NCI-H128 (cell line): ENCODE results near the gene LEO1.
"Not testable (repeated sequence)": the region's sequence is repeated elsewhere in the genome, so short reads cannot be mapped to it uniquely, and the experiment has no call there.

Experiments
- DNase-seq: peaks from one replicate; lab custom pipeline; 2025; ENCODE audit not compliant: unreplicated experiment; lab: John Stamatoyannopoulos, UW

LEO1 gene

DNA sequence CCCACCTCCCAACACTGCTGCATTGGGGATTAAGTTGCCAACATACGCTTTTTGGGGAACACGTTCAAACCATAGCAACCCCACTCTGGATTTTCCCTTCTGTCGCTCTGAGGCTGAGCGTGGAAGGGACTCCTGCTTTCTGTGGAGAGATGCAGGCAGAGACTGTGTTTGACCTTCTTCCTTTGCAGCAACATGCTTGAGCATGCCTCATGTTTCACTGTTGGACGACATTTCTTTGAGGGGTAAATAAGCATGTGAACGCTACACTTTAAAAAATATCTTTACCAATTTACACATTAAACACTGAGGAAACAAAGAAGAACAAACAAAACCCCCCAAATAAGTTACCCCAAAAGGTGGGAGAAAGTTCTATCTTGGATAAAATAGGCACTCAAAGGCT, 33.2 kb upstream of the LEO1 start:
- DNase-seq = no peak

DNA sequence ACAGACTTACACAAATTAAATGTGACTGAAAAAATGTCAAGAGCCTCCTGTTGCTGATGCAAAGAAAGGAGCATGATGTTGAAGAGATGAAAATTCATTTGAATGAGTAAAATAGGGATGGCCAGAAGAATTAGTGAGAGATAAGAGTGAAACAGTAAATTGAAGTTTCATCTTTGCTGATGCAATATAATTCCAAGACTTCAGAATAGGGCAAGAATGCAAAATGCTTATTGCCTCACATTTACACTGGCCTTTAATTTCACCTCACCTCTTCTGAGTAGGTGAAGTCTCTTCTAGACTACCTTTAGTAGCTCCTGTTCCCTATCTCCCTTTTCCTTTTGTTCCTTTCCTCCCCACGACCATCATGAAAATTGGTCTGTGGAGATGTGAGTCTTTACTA, 32.1 kb upstream of the LEO1 start:
- no peak for DNase-seq

DNA sequence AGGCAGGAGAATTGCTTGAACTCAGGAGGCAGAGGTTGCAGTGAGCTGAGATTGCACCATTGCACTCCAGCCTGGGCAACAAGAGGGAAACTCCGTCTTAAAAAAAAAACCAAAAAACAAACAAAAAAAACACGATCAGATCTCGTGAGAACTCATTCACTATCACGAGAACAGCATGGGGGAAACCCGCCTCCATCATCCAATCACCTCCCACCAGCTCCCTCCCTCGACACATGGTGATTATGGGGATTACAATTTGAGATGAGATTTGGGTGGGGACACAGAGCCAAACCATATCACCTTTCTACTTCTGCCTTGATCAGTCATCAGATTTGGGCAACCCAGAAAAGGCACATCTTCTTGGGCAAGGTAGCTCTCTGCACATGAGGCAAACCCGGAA, 31.5 kb upstream of the LEO1 start:
- not testable (repeated sequence) for DNase-seq

DNA sequence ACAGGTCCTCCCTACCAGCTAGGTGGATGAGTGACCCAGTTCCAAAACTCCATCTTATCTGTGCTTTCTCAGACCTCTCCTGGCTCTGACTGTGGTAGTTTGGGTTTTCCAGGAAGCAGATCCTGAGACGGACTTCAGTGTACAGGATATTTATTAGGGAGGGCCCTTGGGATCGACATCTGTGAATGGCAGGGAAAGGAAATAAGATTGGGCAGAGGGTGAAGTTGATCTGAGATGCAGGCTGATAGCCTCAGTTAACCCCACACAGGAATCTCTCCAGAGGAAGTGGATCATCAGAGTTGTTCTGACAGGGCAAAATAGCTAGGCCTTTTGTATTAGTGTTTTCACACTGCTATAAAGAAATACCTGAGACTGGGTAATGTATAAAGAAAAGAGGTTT, 30.8 kb upstream of the LEO1 start:
- no peak for DNase-seq

DNA sequence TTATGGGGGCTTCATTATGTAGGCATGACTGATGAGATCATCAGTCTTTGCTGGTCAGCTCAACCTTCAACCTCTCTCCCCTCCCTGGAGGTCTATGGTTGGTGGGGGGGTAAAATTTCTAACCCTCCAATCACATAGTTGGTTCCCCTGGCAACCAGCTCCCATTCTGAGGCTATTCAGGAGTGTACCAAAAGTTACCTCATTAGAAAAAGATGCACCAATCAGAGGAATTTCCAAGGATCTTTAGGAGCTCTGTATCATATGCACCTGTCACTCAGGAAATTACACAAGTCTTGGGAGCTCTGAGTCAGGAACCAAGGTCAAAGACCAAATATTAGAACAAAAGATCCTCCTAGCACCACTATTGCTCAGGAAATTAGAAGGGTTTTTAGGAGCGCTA, 21.4 kb upstream of the LEO1 start:
- no peak for DNase-seq

DNA sequence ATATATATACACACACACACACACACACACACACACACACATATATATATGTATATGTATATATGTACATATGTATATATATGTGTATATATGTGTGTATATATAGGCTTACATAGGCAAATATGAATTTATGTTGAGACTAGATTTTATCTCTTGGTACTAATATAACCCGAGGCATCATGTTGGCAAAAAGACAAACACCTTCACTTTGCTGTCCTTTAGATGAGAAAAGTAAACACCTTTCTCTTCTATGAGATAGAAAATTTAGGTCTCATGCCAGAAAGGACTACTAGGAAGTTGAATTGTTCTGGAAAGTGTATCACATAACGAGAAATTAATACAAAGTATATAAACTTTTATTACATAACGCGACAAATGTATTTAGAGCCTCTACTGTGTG, 19.6 kb upstream of the LEO1 start:
- no peak for DNase-seq

DNA sequence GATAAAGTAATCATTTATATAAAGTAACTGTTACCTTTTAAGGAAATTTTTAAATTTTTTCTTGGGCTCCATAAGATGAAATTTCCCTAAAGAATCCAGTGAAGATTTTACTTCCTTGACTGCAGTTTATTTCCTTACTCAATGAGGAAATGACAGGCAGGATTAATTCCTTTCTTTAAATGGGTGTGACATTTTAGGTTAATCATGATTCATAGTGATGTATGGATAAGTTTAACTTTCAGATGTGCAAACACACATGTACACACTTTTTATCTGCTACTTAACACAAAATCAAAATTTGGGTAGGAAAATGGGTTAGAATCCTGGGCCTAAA, 11.2 kb upstream of the LEO1 start:
- no peak for DNase-seq

DNA sequence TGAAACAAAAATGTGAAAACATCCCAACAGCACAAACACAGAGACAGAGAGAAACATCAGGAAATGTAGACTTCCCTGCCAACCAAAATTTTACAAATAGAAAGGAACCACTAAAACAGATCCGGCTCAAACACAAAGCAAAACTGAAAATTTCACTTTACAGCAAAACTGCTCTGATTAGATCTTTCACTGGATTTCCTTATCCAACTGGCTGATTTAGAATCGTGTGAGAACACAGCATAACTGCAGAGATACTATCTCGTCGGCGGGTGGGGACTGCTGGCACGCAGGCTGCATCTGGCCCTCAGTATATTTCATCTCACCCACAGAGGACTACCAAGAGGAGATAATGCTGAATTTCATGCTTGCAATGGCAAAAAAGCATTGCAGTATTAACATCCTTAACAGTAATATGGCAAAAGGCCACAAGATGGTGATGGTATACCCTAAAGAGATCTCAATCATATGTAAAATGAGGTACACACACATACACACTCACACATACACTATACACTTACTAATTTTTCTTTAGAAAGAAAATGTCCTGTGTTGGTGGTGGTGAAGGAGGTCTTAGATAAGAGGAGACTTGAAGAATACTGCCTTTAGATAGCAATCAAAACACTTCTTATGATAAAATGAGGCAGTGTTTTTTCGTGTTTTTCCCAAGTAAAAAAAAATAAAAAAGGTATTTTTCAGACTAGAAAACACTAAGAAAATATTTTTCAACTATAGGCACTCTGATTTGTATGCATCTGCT, 10.6 kb upstream of the LEO1 start:
- no peak for DNase-seq

DNA sequence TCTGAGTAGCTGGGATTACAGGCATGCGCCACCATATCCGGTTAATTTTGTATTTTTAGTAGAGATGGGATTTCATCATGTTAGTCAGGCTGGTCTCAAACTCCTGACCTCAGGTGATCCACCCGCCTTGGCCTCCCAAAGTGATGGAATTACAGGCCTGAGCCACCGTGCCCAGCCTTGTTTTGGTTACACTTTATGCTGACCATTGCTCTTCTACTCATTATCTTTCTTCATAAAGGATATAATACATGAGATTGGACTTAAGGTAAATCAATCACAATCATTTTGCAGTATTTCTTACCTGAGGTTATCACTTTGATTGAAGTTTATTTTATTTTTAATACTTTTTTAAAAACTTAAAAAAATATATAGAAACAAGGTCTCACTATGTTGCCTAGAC, 2.2 kb upstream of the LEO1 start:
- DNase-seq = no peak

DNA sequence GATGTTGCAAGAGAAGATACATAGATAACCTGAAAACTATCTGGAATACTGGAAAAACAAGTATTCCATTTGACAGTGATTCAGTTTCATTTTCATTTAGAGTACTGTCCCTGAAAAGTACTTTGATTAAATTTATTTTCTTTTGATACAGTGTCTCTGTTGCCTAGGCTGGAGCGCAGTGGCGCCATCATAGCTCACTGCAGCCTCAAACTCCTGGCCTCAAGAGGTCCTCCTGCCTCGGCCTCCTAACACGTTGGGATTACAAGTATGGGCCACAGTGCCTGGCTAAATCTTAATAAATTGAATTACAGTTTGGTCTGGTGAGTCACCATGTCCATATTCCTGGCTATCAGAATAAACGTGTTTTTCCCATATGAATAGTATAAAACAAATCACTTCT, 1.6 kb upstream of the LEO1 start:
- no peak for DNase-seq

DNA sequence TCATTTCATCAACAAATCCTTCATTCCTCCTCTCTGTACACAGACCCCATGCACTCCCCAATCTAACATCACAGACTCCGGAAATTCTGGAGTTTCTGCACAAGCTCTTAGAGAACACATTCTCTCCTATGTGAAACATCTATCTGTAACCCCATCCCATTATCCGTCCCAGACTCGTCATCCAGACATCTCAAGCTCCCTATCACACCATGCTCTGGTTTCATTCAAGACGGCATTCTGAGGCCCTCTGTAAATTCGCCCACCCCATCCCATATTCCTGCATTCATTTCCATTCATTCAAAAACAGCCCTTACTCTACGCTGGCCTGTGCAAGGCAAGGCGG, 575 bp downstream of the LEO1 start:
- no peak for DNase-seq

DNA sequence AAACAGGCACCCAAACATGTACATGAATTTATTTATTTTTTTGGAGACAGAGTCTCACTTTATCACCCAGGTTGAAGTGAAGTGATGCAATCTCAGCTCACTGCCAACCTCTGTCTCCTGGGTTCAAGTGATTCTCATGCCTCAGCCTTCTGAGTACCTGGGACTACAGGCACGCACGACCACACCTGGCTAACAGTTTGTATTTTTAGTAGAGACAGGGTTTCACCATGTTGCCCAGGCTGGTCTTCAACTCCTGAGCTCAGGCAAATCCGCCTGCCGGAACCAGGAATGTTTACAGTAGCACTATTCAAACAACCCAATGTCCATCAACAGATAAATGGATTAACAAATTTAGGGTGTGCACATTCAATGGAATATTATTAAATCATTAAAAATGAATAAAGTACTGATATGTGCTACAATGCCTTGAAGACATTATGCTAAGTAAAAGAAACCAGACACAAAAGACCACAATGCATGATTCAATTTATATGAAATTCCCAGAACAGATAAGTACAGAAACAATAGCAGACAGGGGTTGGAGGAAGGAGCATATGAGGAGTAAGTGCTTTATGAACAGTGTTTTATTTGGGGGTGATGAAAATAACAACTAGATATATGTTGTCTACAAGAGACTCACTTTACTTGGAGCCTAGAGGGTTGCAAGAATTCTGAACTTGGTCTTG, 1.3 kb downstream of the LEO1 start:
- no peak for DNase-seq

DNA sequence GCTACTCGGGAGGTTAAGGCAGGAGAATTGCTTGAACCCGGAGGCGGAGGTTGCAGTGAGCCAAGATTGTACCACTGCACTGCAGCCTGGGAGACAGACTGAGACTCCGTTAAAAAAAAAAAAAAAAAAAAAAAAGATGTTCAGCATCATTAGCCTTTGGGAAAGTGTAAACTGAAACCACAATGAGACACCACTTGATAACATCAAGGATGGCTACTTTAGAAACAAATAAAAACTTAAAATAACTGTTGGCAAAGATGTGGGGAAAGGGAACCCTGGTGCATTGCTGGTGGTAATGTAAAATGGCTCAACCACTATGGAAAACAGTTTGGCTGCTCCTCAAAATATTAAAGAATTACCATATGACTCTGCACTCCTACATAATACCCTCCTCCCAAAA, 1.9 kb downstream of the LEO1 start:
- DNase-seq = no peak

DNA sequence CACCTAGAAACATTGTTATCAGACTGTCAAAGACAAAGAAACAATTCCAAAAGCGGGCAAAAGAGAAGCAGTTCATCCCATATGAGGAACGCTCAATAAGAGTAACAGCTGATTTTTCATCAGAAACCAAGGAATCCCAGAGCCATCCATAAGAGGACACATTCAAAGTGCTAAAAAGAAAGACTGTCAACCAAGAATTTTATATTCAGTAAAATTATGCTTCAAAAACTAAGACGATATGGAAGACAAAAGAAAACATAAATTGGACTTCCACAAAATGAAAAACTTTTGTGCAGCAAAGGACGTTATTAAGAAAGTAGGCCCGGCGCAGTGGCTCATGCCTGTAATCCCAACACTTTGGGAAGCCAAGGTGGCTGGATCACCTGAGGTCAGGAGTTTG, 4.0 kb downstream of the LEO1 start:
- no peak for DNase-seq

DNA sequence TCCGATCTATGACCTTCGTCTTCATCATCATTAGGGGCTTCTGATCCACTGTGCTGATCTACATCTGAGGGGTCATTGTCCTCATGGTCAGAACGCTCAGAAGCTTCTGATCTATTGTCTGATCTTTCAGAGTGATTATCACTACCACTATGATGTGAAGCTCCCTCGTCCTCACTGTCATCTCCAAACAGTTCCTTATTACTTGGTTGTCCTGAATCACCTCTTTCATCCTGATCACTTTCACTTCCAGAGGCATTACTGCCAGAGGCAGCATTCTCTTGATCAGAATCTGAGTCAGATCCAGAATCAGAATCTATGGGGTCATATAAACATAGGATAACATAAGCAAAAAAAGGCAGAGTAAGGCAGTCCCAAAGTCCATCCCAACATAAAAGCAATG, 5.4 kb downstream of the LEO1 start:
- DNase-seq = no peak

DNA sequence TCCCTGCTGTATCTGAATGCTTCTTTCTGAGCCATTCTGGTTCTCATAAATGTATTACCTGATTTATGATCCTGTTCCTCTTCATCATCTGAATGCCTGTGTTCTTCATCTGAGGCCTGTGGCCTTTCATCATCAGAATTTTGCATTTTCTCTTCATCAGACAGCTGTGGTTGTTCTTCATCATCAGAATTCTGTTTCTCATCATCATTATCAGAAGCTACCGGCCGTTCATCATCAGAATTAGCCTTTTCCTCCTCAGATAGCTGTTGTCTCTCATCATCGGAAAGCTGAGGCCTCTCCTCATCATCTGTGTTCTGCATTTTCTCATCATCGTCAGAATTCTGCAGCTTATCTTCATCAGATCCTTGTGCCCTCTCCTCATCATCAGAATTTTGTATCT, 5.9 kb downstream of the LEO1 start:
- no peak for DNase-seq

DNA sequence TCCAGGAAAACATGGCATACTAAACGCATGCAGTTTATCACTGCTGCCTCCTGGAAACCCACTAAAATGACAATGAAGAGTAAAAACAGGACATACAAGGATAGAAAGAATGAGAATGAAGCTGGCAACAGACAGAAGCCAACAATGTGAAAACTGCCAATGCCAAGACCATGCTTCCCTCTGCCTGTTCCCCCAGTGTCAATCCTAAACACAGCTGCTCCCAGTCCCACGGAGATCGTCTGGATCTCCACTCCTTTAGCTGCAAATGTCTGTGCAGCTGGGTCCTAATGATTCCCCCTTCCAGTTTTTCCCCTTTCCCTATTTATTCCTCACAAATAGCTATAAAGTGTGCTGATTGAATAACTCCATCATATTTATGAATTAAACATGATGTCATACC, 16.1 kb downstream of the LEO1 start:
- no peak for DNase-seq

DNA sequence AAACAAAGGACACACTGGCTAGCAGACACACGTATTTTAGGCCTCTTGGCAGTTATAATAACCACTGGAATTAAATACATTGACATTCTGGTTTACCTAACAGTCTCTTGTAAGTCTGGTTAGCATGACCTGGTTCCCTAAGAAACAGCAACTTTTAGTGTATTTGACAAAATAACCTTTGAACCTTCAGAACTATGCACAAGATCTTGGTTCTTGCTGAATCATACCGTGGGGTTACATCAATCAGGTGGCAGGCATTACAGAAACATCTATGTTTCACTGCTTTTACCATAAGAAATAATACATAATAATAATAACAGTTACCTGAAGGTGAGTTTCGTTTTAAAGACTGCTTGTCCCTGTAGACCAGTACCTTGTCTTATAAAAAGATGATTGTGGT, 18.8 kb downstream of the LEO1 start:
- no peak for DNase-seq

DNA sequence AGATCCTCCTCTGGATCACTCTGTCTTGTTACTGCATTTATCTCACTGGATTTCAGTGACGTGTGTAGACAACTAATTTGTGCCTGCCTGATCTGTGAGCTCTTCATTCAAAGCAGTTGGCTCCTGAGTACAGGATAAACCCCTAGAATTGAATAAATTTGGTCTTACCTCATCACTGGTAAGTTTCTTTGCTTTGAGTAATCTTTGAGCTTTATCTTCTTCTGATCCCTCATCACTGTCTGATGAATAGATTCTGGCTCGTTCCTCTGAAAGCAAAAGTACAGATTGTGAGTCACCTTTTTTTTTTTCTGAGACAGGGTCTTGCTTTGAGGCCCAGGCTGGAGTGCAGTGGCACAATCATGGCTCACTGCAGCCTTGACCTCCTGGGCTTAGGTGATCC, 24.5 kb downstream of the LEO1 start:
- no peak for DNase-seq

DNA sequence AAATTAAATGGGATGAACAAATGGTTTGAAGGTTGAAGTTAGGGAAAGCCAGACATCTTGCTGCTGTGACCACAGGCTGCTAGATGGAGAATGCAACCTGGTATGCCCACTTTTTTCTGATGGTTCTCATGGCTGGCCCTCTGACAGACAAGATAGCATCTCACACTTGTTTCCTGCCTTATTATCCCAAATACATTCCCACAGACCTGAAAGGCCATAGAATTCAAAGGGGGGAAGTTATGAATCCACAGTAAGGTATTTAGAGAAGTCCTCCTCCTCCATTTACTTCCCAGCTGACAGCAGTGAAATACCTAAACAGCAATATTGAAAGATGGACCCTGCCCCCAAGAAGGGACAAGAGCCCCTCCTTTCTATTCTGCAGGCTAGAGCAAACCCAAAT, 32.4 kb downstream of the LEO1 start:
- no peak for DNase-seq

DNA sequence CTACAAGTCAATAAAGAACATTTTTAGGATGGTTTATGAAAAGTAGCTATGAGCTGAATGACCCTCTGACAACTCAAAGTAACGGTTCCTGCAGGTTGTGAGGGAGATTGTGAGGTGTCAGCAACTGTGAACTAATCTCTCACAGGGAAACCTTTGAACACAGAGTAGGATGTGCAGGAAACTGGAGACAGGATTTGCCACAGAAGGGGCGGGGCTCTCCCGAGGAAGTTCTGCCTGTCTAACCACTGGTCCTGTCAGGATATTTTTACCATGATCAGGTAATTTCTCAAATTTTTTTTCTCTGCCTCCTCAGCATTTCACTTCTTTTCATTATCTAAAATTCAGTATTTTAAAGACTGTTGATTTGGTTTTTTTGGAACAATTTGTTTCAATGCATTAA, 33.3 kb downstream of the LEO1 start:
- DNase-seq = no peak

DNA sequence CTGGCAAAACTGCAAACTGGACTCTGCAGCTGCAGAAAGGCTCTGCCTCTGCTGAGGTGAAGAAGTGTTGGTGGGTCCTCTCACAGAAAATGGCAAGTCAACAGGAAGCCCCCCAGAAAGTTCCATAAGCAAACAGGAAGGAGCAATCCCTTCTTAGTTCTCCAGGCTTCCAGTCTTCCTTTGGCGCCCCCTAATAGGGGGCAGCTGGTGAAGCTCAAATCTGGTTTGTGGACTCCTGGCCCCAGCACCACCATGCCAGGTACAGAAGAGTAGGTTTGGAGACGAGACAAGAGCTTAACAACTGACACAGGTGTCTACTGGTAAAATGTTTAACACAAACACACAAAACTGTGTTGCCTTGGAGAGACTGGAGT, 35.5 kb downstream of the LEO1 start:
- DNase-seq = no peak

DNA sequence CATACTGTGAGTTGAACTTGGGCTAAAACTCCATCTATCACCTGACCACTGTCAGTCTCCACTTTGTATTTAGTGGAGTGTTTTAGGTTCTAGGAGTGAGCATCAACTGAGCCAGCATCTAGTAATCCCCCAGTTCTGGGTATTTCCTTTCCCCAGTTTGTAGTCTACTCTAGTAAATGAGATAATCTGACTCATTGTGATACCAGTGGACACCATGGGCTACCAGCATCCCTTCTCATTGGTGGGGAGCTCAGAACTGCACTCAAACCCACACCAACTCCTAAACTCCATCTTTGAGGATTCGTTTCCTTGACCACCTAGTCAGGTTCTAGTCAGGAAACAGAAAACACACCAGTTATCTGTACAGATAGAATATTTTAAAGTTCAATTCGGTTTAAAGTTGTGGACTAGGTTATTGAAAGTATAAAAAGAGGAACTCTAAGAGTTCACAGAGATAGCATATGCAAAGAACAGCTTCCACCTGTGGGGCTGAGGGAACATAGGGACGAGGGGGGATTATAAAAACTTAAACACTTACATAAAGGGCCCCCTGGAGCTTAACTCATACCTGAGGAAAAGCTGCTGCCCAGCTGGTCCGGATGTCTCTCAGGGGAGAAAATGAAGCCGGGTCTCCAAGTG, 36.0 kb downstream of the LEO1 start:
- DNase-seq = no peak
